ENCODE measurements around the gene GALNTL6.

Gene GALNTL6

GRCh38 chr4:172188248-172188988, 375.2 kb downstream of the GALNTL6 start:
- Histone ChIP-seq H3K36me3 (no peaks in the 10 kb centered on the region), H3K27me3 (no peaks in the 10 kb centered on the region), H3K9me3 (no peaks in the 10 kb centered on the region), H3K4me1 (no peaks in the 10 kb centered on the region), H3K4me3 (ENCODE audit: low read depth, low read length) (no peak overlapping the region)
- TF ChIP-seq CTCF (IDR thresholded peaks at IDR 0.05; ENCODE audit: low read depth, low read length), result no peak
- no peak for DNase-seq

- H3K9me3 ChIP-seq, result no peaks in the 10 kb centered on the region
- H3K36me3 ChIP-seq, result no peaks in the 10 kb centered on the region
- TF ChIP-seq CTCF (IDR thresholded peaks at IDR 0.05; ENCODE audit: low read depth, low read length), result peak; percentile 81
- no peak overlapping the region for H3K4me3 ChIP-seq (ENCODE audit: low read depth, low read length)
- peak; percentile 16 for DNase-seq
- no peaks in the 10 kb centered on the region; the same call in 1 of the 2 replicates for H3K4me1 ChIP-seq
- no peaks in the 10 kb centered on the region for H3K27me3 ChIP-seq
Measured at GRCh38 chr4:172202480-172203076, 389.4 kb downstream of the GALNTL6 start.

GRCh38 chr4:172207258-172207657, 394.1 kb downstream of the GALNTL6 start:
- Histone ChIP-seq H3K4me1 (no peaks in the 10 kb centered on the region), H3K4me3 (ENCODE audit: low read depth, low read length) (no peak overlapping the region), H3K9me3 (no peaks in the 10 kb centered on the region), H3K27me3 (no peaks in the 10 kb centered on the region), H3K36me3 (no peaks in the 10 kb centered on the region)
- no peak for TF ChIP-seq CTCF (IDR thresholded peaks at IDR 0.05; ENCODE audit: low read depth, low read length)
- DNase-seq, result no peak

GRCh38 chr4:172207886-172208285, 394.7 kb downstream of the GALNTL6 start:
- H3K27me3 ChIP-seq, result no peaks in the 10 kb centered on the region
- H3K9me3 ChIP-seq, result no peaks in the 10 kb centered on the region
- DNase-seq, result no peak
- H3K4me1 ChIP-seq, result no peaks in the 10 kb centered on the region
- TF ChIP-seq CTCF (IDR thresholded peaks at IDR 0.05; ENCODE audit: low read depth, low read length), result no peak
- H3K36me3 ChIP-seq, result no peaks in the 10 kb centered on the region
- H3K4me3 ChIP-seq (ENCODE audit: low read depth, low read length), result no peak overlapping the region

- H3K4me3 ChIP-seq (ENCODE audit: low read depth, low read length), result no peak overlapping the region
- no peak for TF ChIP-seq CTCF (IDR thresholded peaks at IDR 0.05; ENCODE audit: low read depth, low read length)
- no peak for DNase-seq
- H3K4me1 ChIP-seq, result no peaks in the 10 kb centered on the region
- H3K9me3 ChIP-seq, result no peaks in the 10 kb centered on the region
- H3K27me3 ChIP-seq, result no peaks in the 10 kb centered on the region
- no peaks in the 10 kb centered on the region for H3K36me3 ChIP-seq
Measured at GRCh38 chr4:172220679-172221078, 407.5 kb downstream of the GALNTL6 start.

GRCh38 chr4:172225457-172225856, 412.3 kb downstream of the GALNTL6 start:
- H3K4me1 ChIP-seq, result no peaks in the 10 kb centered on the region
- H3K9me3 ChIP-seq, result no peaks in the 10 kb centered on the region
- TF ChIP-seq CTCF (IDR thresholded peaks at IDR 0.05; ENCODE audit: low read depth, low read length), result no peak
- H3K4me3 ChIP-seq (ENCODE audit: low read depth, low read length), result no peak overlapping the region
- no peaks in the 10 kb centered on the region for H3K27me3 ChIP-seq
- DNase-seq, result no peak
- no peaks in the 10 kb centered on the region for H3K36me3 ChIP-seq

Measured in BE2C (cell line).